CD4-positive, alpha-beta T cell treated with Interleukin-1 beta for 1 hour (primary cell): Measurements from ENCODE around the gene MCHR1.
A peak's percentile ranks its signal among the peaks of the same experiment; 100 is the strongest.
"Not testable (repeated sequence)": the region's sequence is repeated elsewhere in the genome, so short reads cannot be mapped to it uniquely, and the experiment has no call there.

Source experiments
- DNase-seq, 2 donors: peaks; one replicate each; pipeline ENCODE4 v3.0.0-alpha.2; 2020 to 2022

The MCHR1 gene

GRCh38 chr22:40679249-40679963 lies at the start of gene MCHR1:
Gene MCHR1, plus strand, starts transcription at chr22:40679484. Its CDS starts 169 bp downstream, at chr22:40679653.
- no peak for DNase-seq

- no peak for DNase-seq
Observed at GRCh38 chr22:40631925-40632324, 47.4 kb upstream of the MCHR1 start.

GRCh38 chr22:40633036-40633435 lies 46.2 kb upstream of the MCHR1 start:
- DNase-seq, result no peak

DNA sequence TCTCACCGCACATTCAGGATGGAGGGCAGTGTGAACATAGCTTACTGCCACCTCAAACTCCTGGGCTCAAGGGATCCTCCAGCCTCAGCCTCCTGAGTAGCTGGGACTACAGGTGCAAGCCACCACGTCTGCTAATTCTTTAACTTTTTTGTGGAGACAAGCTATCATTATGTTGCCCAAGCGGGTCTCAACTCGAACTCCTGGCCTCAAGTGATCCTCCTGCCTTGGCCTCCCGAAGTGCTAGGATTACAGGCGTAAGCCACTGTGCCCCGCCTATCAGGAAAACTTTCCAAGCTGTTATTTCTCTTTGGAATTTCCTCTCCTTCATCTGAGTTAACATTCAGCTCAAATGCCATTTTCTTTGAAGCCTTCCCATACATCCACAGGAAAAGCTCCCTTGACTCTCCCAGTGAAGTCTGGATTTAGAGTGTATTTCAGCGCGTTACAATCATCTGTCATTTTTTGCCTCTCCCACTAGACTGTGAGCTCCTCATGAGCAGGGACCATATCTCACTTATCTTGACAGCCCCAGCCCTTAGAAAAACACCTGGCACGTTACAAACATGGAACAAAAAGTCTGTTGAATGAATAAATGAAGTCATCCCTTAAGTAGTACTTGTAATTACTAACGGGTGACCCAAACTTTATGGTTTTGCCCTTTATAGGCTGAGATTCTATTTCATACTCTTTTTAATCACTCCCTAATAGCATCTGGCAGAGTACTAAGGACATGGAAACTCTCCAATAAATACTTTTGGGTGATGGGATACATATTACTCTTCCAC lies 45.0 kb upstream of the MCHR1 start:
- no peak for DNase-seq

GRCh38 chr22:40635043-40635939 lies 44.0 kb upstream of the MCHR1 start:
- no peak for DNase-seq

DNA sequence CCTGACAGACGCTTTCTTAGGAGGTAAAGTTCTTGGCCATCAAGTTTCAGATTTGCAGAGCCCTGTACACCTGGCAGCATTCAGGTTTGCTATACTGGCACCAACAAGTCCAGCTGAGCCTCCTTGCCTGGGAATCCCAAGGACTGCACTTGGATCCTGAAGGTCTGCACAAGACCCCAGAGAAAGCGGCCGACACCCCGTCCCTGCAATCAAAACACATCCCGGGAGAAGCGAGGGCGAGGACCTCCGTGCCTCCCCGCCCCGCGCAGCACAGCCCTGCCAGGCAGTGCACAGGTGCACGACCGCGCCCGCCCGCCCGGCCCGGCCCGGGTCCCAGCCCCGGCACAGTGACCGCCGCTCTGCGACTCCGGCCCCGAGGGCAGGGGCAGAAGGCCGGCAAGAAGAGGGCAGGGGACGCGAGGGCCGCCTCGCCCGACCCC lies 43.3 kb upstream of the MCHR1 start:
- DNase-seq, result no peak

- DNase-seq, result peak; percentile 99
Observed at GRCh38 chr22:40636380-40637182, 42.7 kb upstream of the MCHR1 start, which contains the start of gene MRTFA. Gene MRTFA, minus strand, starts transcription at chr22:40636719.

- peak; percentile 28 to 52 for DNase-seq
Observed at GRCh38 chr22:40637183-40638150, 41.8 kb upstream of the MCHR1 start.

- no peak for DNase-seq
Observed at GRCh38 chr22:40638261-40638660, 41.0 kb upstream of the MCHR1 start.

DNA sequence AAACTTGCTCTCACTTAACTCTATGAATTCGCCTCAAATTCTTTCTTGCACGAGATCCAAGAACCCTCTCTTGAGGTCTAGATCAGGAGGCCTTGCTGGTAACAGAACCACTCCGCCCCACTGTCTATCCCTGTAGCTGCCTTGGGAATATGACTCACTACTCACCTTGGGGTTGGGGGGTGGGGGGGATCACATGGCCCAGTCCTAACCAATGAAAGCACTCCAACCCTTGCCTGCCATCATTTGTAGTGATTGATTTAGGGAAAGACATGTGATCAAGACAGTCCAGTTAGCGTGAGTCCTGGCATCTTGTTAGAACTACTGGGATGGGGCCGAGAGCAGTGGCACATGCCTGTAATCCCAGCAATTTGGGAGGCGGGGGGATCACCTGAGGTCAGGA lies 38.0 kb upstream of the MCHR1 start:
- no peak for DNase-seq

GRCh38 chr22:40642316-40642715 lies 37.0 kb upstream of the MCHR1 start:
- no peak for DNase-seq

DNA sequence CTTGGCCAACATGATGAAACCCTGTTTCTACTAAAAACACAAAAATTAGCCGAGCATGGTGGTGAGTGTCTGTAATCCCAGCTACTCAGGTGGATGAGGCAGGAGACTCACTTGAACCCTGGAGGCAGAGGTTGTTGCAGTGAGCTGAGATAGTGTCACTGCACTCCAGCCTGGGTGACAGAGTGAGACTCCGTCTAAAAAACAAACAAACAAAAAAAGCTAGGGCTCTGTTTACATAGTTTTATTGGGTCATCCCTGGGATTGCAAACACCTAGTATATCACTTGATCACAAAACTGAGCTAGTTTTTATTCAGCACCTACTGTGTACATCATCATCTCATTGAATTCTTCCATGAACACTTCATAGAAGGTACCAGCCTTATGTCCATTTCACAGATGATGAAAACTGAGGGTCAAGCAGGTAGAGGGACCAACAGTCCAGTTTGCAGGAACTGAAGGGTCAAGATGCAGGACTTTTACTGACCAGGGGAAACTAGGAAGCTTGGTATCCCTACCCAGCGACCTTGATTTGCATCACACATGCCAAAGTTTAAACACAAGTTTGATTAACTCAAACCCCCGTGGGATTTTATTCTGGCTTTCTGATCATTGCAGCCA lies 33.6 kb upstream of the MCHR1 start:
- DNase-seq, result no peak

DNA sequence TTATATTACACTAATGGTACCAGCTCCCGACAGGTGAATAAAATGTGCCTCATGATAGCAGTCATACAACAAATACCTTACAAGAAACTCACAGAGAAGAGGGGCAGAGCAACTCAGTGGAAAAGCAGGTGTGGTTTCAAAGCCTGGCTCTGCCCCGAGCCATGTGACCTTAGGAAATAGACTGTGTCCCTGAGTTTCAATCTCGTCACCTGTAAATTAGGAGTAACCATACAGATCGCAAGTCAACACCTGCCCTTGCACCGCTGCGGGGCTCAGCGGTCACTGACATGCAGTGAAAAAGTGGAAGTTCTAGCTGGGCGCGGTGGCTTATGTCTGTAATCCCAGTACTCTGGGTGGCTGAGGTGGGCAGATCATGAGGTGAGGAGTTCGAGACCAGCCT lies 30.9 kb upstream of the MCHR1 start:
- DNase-seq, result no peak

DNA sequence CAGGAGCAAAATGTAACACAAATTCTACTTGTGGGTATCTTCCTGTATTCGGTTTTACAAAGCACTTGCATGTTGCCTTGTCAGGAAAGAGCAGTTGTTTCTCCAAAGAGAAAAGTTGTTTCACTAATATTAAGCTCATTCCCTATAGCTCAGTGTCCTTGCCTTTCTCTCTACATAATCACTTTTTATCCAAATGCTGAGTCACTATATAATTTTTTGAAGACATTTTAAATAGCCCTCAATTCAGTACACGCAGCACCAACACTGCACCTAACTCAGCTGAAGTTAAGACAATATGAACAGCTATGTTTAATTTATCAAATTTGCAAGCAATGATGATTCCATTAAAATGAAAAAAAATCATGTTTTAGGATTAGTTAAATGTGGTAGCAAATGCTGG lies 28.2 kb upstream of the MCHR1 start:
- no peak for DNase-seq

DNA sequence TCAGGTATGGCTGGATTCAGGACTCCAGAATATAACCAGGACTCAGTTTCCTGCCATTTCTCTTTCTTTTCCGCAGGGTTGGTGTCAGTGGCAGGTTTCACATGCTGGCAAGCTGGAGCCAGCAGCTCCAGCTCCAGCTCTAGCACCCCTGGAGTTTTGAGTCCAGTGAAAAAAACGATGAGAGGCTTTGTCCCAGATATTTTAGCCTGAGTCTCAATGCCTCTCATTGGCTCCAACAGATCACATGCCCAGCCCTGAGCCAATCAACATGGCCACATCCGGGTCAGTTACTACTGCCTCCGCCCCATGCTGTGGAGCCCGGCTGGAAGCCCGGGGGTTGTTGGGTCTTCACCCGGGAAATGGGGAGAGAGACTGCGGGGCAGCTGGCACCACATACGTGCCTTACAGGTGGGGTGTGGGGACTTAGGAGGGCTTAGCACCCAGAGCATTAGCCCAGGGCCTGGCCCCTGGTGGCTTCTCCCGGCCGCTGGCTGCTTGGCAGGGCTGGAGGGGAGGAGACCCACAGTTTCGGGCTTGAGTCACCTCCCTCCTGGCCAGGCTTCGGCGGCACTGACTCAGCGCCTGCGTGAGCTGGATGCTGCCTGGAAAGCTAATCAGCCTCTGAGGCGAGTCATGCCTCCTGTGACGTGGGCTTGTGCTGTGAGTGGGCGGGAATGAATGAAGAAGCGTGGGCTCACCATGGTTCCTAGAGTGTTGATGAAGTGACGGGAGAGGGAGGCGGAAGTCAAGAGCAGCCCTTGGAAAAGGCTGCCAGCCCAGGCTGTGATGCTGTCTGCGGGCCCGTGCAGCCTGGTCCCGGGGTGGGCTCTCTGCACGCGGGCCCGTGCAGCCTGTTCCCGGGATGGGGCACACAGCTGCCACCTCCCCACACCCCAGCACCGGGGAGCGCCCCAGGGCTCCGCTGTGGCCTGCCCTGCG lies 27.5 kb upstream of the MCHR1 start:
- peak; percentile 77 to 82 for DNase-seq

DNA sequence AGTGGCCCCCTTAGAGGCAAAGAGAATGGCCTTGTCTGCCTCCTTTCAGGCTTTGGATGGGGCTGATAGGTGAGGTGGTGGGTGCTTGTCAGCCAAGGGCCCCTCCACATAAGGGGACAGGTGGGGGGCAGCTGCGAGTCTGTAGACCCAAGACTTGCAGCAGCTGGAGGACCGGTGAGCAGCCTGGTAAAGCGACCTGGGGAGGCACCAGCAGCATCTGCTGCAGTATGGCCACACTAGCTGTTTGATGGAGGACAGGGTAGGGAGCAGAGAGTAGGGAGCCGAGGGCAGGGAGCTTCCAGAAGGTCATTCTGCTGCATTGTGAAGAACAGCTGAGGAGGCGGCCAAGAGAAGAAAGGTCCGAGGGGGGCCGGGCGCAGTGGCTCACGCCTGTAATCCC lies 25.9 kb upstream of the MCHR1 start:
- no peak for DNase-seq

DNA sequence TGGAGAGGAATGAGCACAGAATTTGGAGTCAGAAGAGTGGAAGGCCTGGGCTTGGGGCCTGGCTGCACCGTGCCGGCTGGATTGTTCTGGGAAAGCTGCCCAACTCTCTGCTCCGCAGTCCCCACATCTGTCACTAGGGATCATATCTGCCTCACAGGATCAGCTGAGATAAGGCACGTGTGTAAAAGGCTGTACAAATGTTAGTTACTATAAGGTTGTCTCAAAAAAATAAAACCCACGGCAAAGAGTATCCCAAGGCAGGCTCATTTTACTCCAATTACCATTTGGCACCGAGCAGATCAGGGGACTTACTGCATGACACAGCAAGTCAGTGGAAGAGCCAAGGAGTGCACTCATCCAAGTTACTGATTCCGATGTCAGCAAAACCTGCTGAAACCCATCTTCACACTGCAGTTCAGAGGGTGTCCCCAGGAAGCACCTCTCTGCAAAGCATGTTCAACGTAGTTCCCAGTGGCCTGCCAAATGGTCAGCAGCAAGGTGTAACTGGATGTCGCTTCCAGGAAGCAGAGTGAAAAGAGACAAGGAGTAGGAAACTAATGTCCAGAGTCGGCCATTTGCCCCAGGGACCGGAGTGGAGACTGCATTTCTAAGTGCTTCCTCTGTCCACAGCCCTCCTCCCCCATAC lies 24.6 kb upstream of the MCHR1 start:
- no peak for DNase-seq

- DNase-seq, result not testable (repeated sequence)
Observed at GRCh38 chr22:40655941-40656340, 23.3 kb upstream of the MCHR1 start.

DNA sequence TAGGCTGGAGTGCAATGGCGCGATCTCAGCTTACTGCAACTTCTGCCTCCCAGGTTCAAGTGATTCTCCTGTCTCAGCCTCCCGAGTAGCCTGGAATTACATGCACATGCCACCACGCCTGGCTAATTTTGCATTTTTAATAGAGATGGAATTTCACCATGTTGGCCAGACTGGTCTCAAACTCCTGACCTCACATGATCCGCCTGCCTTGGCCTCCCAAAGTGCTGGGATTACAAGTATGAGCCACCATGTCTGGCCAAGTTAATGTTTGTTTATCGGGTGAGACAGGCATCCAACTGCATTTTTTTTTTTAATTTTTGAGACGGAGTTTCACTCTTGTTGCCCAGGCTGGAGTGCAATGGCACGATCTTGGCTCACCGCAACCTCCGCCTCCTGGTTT lies 22.6 kb upstream of the MCHR1 start:
- DNase-seq, result not testable (repeated sequence)
